GM12892 (cell line): ENCODE measurements around the gene NKX1-2.
A peak's percentile ranks its signal among the peaks of the same experiment; 100 is the strongest.
"Not testable (repeated sequence)": the region's sequence is repeated elsewhere in the genome, so short reads cannot be mapped to it uniquely, and the experiment has no call there.

Experiments used
- DNase-seq: peaks from one replicate; pipeline ENCODE4 v3.0.0; 2011; ENCODE audit not compliant: insufficient read length
- FAIRE-seq: peaks from 2 replicates; lab custom pipeline; 2011; peaks lifted over from hg19 to GRCh38; lab: Jason Lieb, UNC
- POLR2A ChIP-seq: IDR thresholded peaks from 2 replicates; pipeline ENCODE4 v1.6.1; 2011; ENCODE audit warnings: low read depth, low read length, control low read depth
- POLR2AphosphoS5 ChIP-seq: IDR thresholded peaks from 2 replicates; pipeline ENCODE4 v1.6.1; 2011; ENCODE audit warnings: low read depth, low read length, control low read depth
- TAF1 ChIP-seq: IDR thresholded peaks from 2 replicates; pipeline ENCODE4 v1.6.1; 2011; ENCODE audit warnings: low read depth, mild to moderate bottlenecking, control low read depth, low read length, borderline replicate concordance

Gene NKX1-2

DNA sequence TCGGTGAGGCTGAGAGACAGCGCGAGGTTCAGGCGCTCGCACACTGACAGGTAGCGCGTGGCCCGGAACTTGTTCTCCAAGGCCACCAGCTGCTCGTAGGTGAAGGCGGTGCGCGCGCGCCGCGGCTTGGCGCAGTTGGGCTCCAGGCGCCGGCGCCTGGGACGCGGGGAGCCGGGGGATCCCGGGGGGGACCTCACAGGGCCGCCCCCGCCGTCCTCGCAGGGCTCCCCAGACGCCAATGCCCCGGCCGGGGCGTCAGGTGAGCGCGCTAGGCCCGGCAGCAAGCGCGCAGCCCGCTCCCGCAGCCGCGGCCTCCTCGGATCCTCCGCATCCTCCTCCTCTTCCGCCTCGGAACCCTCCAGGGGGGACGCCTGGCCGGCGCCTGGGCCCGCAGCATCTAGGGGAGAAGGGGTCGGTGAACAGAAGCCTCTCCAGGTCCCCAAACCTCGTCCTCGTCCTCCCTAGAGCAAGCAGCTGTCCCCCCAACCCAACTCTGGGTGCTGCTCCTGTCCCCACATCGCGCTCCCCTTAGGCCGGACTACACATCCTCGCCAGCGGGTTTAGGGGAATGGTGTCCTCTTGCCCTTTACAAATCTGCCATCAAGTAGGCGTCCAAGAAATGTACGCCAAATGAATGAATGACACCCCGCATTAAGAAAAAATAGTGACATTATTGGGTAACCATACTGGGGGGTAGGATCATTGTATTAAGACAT is 1.9 kb downstream of the NKX1-2 start:
- FAIRE-seq (no peak), DNase-seq (no peak)
- no peak for TF ChIP-seq POLR2A
- TF ChIP-seq POLR2AphosphoS5: no peak
- no peak for TF ChIP-seq TAF1

DNA sequence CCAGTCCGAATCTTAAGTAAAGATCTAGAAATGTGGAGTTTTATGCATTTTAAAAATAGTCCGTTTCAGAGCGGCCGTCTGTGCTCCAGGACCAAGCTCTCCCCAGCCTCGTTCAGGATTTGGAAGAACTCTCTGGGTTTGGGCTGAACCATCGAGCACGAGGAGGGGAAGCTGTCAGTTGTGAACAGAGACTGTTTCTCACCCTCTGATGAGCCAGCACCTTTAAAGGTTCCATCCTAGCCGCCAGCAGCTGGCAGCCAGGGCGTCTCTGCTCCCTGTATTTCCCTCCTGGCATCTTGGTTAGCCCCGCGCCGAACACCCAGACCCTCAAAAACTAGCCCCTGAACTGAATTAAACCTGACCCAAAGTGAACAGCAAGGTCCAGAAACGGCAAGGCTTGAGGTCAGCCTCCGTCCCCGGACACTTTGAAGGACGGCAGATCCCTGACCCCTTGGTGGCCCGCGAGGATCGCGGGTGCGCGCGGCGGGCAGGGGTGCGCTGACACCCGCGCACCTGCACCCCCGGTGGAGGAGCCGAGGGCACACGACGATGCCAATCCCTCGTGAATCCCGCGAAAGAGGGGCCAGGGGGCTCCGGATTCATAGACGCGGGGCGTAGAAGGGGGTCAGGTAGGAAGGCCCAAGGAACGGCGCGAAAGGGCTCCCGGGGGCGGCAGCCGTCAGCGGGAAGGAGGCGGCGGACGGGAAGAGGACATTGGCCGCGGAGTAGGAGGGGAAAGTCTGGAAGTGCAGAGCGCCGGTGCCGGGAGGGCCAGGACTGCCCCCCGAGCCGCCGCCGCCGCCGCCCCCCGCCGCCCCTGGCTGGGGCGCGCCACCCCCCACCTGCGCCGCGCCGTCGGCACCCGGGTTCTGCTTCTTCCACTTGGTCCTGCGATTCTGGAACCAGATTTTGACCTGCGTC is 2.7 kb downstream of the NKX1-2 start:
- FAIRE-seq (no peak), DNase-seq (no peak)
- no peak for TF ChIP-seq TAF1

DNA sequence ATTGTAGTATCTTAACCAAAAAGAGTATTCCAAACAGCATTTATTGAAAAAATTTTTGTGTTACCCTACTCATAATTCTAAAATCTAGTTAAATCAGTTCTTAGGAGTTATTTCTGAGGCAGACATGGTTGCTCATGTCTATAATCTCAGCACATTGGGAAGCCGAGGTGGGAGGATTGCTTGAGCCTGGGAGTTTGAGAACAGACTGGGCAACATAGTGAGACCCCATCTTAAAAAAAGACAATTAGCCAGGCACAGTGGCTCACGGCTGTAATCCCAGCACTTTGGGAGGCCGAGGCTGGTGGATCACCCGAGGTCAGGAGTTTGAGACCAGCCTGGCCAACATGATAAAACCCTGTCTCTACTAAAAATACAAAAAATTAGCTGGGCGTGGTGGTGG is 8.1 kb downstream of the NKX1-2 start:
- not testable (repeated sequence) for FAIRE-seq, DNase-seq

DNA sequence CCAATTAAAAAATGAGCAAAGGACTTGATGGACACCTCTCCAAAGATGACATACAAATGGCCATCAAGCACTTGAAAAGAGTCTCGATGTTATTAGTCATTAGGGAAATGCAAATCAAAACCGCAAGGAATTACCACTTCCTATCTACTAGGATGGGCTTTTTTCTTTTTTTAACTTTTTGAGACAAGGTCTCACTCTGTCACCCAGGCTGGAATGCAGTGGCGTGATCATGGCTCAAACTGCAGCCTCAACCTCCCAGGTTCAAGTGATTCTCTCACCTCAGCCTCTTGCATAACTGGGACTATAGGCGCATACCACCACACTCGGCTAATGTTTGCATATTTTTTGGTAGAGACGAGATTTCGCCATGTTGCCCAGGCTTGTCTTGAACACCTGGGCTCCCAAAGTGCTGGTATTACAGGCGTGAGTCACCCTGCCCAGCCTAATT is 13.6 kb downstream of the NKX1-2 start:
- TF ChIP-seq POLR2A (no peak), POLR2AphosphoS5 (no peak), TAF1 (no peak)
- DNase-seq: no peak
- FAIRE-seq: peak; percentile 53

DNA sequence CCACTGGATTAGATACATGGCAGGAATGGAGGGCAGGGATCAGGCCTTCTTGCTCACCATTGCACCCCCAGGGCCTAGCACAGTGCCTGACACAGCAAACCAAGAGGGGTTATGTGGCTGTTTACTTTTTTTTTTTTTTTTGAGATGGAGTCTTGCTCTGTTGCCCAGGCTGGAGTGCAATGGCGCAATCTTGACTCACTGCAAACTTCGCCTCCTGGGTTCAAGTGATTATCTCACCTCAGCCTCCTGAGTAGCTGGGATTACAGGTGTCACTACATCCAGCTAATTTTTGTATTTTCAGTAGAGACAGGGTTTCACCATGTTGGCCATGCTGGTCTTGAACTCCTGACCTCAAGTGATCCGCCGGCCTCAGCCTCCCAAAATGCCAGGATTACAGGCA is 14.2 kb downstream of the NKX1-2 start:
- DNase-seq, FAIRE-seq: not testable (repeated sequence)

DNA sequence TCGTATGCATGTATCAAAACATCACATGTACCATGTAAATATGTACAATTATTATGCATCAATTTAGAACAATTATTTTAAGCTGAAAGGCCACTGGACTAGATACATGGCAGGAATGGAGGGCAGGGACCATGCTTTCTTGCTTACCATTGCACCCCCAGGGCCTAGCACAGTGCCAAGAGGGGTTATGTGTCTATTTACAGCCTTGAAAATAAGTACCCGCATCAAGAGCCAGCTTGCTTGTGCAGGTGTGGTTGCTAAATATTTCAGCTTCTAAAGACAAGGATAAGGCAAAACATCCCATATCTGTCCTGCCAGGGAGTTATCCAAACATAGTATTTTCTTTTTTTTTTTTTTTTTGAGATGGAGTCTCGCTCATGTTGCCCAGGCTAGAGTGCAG is 16.4 kb downstream of the NKX1-2 start:
- DNase-seq (no peak), FAIRE-seq (no peak)
- TF ChIP-seq POLR2AphosphoS5 (no peak), TAF1 (no peak), POLR2A (no peak)

DNA sequence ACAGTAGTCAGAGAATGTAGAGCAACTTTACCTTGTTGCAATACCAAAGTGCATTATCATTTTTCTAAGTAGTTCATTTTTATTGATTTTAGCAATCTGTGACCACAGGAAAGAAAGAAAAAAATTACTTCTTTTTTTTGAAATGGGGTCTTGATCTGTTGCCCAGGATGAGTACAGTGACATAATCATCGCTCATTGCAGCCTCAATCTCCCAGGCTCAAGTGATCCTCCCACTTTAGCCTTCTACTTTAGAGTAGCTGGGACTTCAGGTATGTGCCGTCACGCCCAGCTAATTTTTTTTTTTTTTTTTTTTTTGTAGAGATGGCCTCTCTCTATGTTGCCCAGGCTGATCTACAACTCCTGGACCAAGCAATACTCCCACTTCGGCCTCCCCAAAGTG is 19.8 kb downstream of the NKX1-2 start:
- TF ChIP-seq POLR2AphosphoS5 (no peak), POLR2A (no peak), TAF1 (no peak)
- FAIRE-seq (no peak), DNase-seq (no peak)

DNA sequence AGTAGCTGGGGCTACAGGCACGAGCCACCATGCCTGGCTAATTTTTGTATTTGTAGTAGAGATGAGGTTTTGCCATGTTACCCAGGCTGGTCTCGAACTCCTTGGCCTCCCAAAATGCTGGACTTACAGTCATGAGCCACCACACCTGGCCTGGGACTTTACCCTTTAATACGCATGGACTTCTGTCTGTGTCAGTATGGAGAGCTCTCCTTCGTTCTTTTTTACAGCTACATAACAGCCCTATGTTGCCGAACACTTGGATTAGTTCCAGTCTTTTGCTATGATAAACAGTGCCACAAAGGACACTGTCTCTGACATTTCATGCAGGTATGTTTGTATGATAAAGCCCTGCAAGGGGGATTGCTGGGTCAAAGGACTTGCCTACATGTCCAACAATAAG is 20.3 kb downstream of the NKX1-2 start:
- FAIRE-seq (no peak), DNase-seq (no peak)
- TF ChIP-seq POLR2A (no peak), TAF1 (no peak), POLR2AphosphoS5 (no peak)

DNA sequence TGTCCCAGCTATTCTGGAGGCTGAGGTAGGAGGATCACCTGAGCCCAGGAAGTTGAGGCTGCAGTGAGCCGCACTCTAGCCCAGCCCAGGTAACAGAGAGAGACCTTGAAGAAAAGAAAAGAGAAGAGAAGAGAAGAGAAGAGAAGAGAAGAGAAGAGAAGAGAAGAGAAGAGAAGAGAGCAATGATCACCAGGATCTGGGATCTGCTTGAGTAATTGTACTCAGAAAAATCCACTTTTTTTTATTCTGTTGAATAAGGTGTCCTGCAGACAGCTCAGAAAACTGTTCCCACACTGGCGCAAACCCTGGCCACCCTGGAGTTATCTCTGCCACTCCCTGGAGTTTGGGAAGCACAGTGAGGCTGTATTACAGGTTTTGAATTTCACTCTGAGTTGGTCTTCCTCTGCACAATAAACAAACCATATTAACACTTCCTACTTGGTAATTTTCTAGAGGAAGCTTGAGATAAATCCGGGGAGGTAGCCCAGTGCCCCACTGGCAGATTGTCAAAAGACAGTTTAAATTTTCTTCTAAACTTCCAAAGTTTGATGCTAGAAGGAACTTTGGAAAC is 21.5 kb downstream of the NKX1-2 start:
- no peak for FAIRE-seq

DNA sequence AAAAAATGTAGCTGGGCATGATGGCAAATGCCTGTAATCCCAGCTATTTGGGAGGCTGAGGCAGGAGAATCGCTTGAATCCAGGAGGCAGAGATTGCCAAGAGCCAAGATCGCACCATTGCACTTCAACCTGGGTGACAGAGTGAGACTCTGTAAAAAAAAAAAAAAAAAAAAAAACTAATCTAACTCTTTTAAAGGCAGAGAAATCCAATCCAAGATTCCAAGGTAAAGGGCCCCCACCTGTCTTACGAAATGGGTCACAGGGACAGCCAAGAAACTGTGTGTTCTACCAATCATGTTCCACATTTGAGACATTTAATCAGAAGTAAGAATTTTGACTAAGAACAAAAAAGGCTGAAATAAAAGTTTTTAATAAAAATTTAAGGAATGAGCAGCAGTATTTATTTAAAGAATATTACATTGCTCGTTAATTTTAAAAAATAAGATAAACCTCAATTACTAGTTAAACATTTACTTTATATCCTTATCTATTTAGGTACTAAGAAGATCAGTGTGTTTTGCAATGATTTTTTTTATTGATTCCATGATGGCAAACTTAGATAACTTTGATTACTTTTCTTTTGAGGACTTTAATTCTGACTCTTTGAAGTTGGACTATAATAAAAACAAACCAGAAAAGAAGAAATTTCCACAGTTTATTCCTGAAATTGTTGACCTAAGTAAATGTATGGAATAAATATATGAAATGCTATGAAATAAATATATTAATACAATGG is 24.4 kb downstream of the NKX1-2 start:
- TF ChIP-seq TAF1 (no peak), POLR2A (no peak), POLR2AphosphoS5 (no peak)
- DNase-seq (no peak), FAIRE-seq (no peak)

More for the DNA sequence above, 21.5 kb downstream of the NKX1-2 start:
- TF ChIP-seq POLR2A: no peak
- TF ChIP-seq POLR2AphosphoS5: no peak
- TF ChIP-seq TAF1: no peak
- no peak for DNase-seq

DNA sequence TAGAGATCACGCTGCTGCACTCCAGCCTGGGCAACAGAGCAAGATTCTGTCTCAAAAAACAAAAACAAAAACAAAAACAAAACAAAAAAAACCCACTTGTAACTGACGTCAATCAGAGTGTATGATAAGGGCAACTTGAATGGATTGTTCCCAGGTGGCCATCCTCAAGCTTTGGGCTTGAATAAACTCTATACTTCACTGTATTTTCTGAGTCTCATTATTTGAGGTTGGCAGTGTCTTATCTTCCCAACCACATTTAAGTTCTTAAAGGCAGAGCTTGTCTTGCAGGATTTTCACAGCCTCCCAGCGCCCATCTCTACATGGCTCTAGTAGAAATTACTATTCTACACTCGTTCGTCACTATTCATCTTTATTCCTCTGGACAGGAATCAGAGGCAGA is 26.0 kb downstream of the NKX1-2 start:
- TF ChIP-seq POLR2A (no peak), TAF1 (no peak), POLR2AphosphoS5 (no peak)
- no peak for DNase-seq
- no peak for FAIRE-seq
